ENCODE measurements around the gene MARK4. TPM values are rescaled to one million over a fixed set of nuclear protein-coding genes. Genes with fewer than 3 reads are reported as not detected.

Gene MARK4
- total and polyA plus RNA-seq, 10 donors: 6.5 to 45.8 (median 26.3) TPM

- TF ChIP-seq CTCF (IDR thresholded peaks at IDR 0.05 in 8 of 11, conservative IDR thresholded peaks at IDR 0.05 in 3 of 11) (no peak), POLR2A (IDR thresholded peaks at IDR 0.05) (no peak), POLR2AphosphoS5 (IDR thresholded peaks at IDR 0.05) (no peak)
- no peak for DNase-seq
- intact Hi-C loops (cut with DNase I; ENCODE audit: low total_unique reads): no loop called here
- Histone ChIP-seq H3K27me3 (replicated peaks in 1 of 7) (peaks cover 0 to under 1% (median 0%) of the 10 kb centered on the region in 7 donors), H3K36me3 (peaks cover 0 to 82% (median 31%) of the 10 kb centered on the region in 6 donors), H3K9me3 (no peaks in the 10 kb centered on the region), H3K4me1 (no peaks in the 10 kb centered on the region), H3K27ac (no peak overlapping the region), H3K4me3 (no peak overlapping the region)
- 94 to 97% (median 94%) methylated on average over 18 to 20 of the region's 20 CpGs for WGBS, 5 donors
Measured at GRCh38 chr19:45352914-45353796, 102.1 kb downstream of the MARK4 start.

GRCh38 chr19:45354241-45354842 is 103.3 kb downstream of the MARK4 start:
- Histone ChIP-seq H3K4me3 (no peak overlapping the region), H3K36me3 (peaks cover 0 to 94% (median 31%) of the 10 kb centered on the region in 6 donors), H3K9me3 (no peaks in the 10 kb centered on the region), H3K4me1 (no peaks in the 10 kb centered on the region), H3K27me3 (replicated peaks in 1 of 7) (no peaks in the 10 kb centered on the region), H3K27ac (no peak overlapping the region)
- TF ChIP-seq POLR2AphosphoS5 (IDR thresholded peaks at IDR 0.05) (no peak), CTCF (IDR thresholded peaks at IDR 0.05 in 8 of 11, conservative IDR thresholded peaks at IDR 0.05 in 3 of 11) (no peak), POLR2A (IDR thresholded peaks at IDR 0.05) (no peak)
- no peak for DNase-seq
- WGBS, 5 donors: 89 to 94% (median 93%) methylated on average over 7 to 11 of the region's 11 CpGs
- intact Hi-C loops (cut with DNase I; ENCODE audit: low total_unique reads): no loop called here

Other genes with a start within 250 kb of the MARK4 start
- 10 to 100 TPM; 16.6 to 67.4 (median 29.0) TPM for gene RELB, start 249.8 kb upstream of the MARK4 start, total RNA-seq
- gene RELB, start 249.8 kb upstream of the MARK4 start, polyA plus RNA-seq: 10 to 100 TPM; 23.8 to 48.7 (median 45.3) TPM
- 100 to 1,000 TPM in 6 of 7 donors, 10 to 100 TPM in 1; 97.6 to 153 (median 143) TPM for gene CLASRP, start 212.2 kb upstream of the MARK4 start, total RNA-seq
- gene CLASRP, start 212.2 kb upstream of the MARK4 start, polyA plus RNA-seq: 100 to 1,000 TPM in 2 of 3 donors, 10 to 100 TPM in 1; 61.3 to 215 (median 191) TPM
- gene ZNF296, start 174.8 kb upstream of the MARK4 start, total RNA-seq: 1 to 10 TPM; 3.9 to 7.5 (median 6.4) TPM
- gene ZNF296, start 174.8 kb upstream of the MARK4 start, polyA plus RNA-seq: 10 to 100 TPM in 1 of 3 donors, 1 to 10 TPM in 2; 7.3 to 11.9 (median 8.8) TPM
- 10 to 100 TPM; 19.6 to 33.4 (median 23.1) TPM for gene GEMIN7, start 172.0 kb upstream of the MARK4 start, total RNA-seq
- gene GEMIN7, start 172.0 kb upstream of the MARK4 start, polyA plus RNA-seq: 10 to 100 TPM; 43.6 to 51.1 (median 49.7) TPM
- gene PPP1R37, start 158.1 kb upstream of the MARK4 start, total RNA-seq: 10 to 100 TPM; 16.2 to 27.1 (median 19.6) TPM
- gene PPP1R37, start 158.1 kb upstream of the MARK4 start, polyA plus RNA-seq: 10 to 100 TPM; 14.3 to 36.7 (median 20.3) TPM
- gene NKPD1, start 90.3 kb upstream of the MARK4 start, total RNA-seq: under 1 TPM in 6 of 7 donors, not detected in 1; 0.20 to 0.77 (median 0.23) TPM
- gene NKPD1, start 90.3 kb upstream of the MARK4 start, polyA plus RNA-seq: under 1 TPM; 0.17 to 0.21 (median 0.19) TPM
- gene TRAPPC6A, start 73.0 kb upstream of the MARK4 start, total RNA-seq: 10 to 100 TPM; 25.9 to 46.6 (median 36.3) TPM
- 100 to 1,000 TPM in 2 of 3 donors, 10 to 100 TPM in 1; 66.4 to 109 (median 105) TPM for gene TRAPPC6A, start 73.0 kb upstream of the MARK4 start, polyA plus RNA-seq
- 10 to 100 TPM; 14.7 to 31.7 (median 17.9) TPM for gene BLOC1S3, start 72.5 kb upstream of the MARK4 start, total RNA-seq
- 1 to 10 TPM; 5.0 to 7.4 (median 7.4) TPM for gene BLOC1S3, start 72.5 kb upstream of the MARK4 start, polyA plus RNA-seq
- gene EXOC3L2, start 5.9 kb upstream of the MARK4 start, total RNA-seq: 10 to 100 TPM in 6 of 7 donors, 1 to 10 TPM in 1; 8.7 to 22.7 (median 16.4) TPM
- 1 to 10 TPM; 1.9 to 9.0 (median 2.5) TPM for gene EXOC3L2, start 5.9 kb upstream of the MARK4 start, polyA plus RNA-seq
- gene CKM, start 71.6 kb downstream of the MARK4 start, total RNA-seq: under 1 TPM in 1 of 7 donors, not detected in 6; 0.49 TPM
- 1 to 10 TPM in 1 of 3 donors, under 1 TPM in 2; 0.29 to 4.4 (median 0.76) TPM for gene CKM, start 71.6 kb downstream of the MARK4 start, polyA plus RNA-seq
- under 1 TPM in 1 of 7 donors, not detected in 6; 0.87 TPM for gene KLC3, start 89.5 kb downstream of the MARK4 start, total RNA-seq
- gene KLC3, start 89.5 kb downstream of the MARK4 start, polyA plus RNA-seq: under 1 TPM; 0.05 to 0.10 (median 0.07) TPM
- 10 to 100 TPM; 12.2 to 22.1 (median 14.7) TPM for gene ERCC2, start 119.3 kb downstream of the MARK4 start, total RNA-seq
- 10 to 100 TPM; 11.5 to 19.1 (median 17.3) TPM for gene ERCC2, start 119.3 kb downstream of the MARK4 start, polyA plus RNA-seq
- gene PPP1R13L, start 153.8 kb downstream of the MARK4 start, total RNA-seq: 10 to 100 TPM in 5 of 7 donors, 1 to 10 TPM in 2; 3.9 to 18.1 (median 12.5) TPM
- gene PPP1R13L, start 153.8 kb downstream of the MARK4 start, polyA plus RNA-seq: 10 to 100 TPM in 1 of 3 donors, 1 to 10 TPM in 2; 7.5 to 13.2 (median 8.8) TPM
- gene POLR1G, start 155.4 kb downstream of the MARK4 start, total RNA-seq: 1 to 10 TPM; 2.6 to 4.3 (median 3.1) TPM
- gene POLR1G, start 155.4 kb downstream of the MARK4 start, polyA plus RNA-seq: 1 to 10 TPM; 2.1 to 4.3 (median 2.5) TPM
- gene ERCC1, start 172.6 kb downstream of the MARK4 start, total RNA-seq: 10 to 100 TPM; 47.3 to 69.4 (median 59.7) TPM
- gene ERCC1, start 172.6 kb downstream of the MARK4 start, polyA plus RNA-seq: 10 to 100 TPM; 45.3 to 54.6 (median 50.0) TPM
- gene FOSB, start 216.7 kb downstream of the MARK4 start, total RNA-seq: 10 to 100 TPM in 2 of 7 donors, 1 to 10 TPM in 4, under 1 TPM in 1; 0.92 to 41.7 (median 1.6) TPM
- gene FOSB, start 216.7 kb downstream of the MARK4 start, polyA plus RNA-seq: 1 to 10 TPM in 2 of 3 donors, under 1 TPM in 1; 0.42 to 2.2 (median 1.3) TPM
- gene RTN2, start 245.8 kb downstream of the MARK4 start, total RNA-seq: 10 to 100 TPM in 6 of 7 donors, 1 to 10 TPM in 1; 9.2 to 22.6 (median 15.1) TPM
- gene RTN2, start 245.8 kb downstream of the MARK4 start, polyA plus RNA-seq: 1 to 10 TPM; 4.9 to 7.9 (median 7.6) TPM
- 10 to 100 TPM in 2 of 7 donors, 1 to 10 TPM in 5; 6.3 to 21.4 (median 9.6) TPM for gene PPM1N, start 247.2 kb downstream of the MARK4 start, total RNA-seq
- gene PPM1N, start 247.2 kb downstream of the MARK4 start, polyA plus RNA-seq: 10 to 100 TPM in 2 of 3 donors, 1 to 10 TPM in 1; 9.5 to 13.4 (median 10.7) TPM

Measured in spleen (tissue), 11 donors.